GM23248 (cell line): ENCODE results near the gene SSBP2.

ENCODE experiments used
- EZH2 ChIP-seq: fragments of 200-600 bp; sonication (generic); IDR thresholded peaks from 2 replicates; pipeline ENCODE4 v1.6.1; 2018; ENCODE audit warnings: antibody characterized with exemption, mild to moderate bottlenecking; ENCODE audit not compliant: insufficient read depth, poor library complexity, severe bottlenecking
- EZH2phosphoT487 ChIP-seq: fragments of 200-600 bp; sonication (generic); IDR thresholded peaks from 2 replicates; pipeline ENCODE4 v1.6.1; 2018; ENCODE audit warnings: antibody characterized with exemption, moderate library complexity, mild to moderate bottlenecking, low read depth; ENCODE audit not compliant: insufficient read depth

DNA sequence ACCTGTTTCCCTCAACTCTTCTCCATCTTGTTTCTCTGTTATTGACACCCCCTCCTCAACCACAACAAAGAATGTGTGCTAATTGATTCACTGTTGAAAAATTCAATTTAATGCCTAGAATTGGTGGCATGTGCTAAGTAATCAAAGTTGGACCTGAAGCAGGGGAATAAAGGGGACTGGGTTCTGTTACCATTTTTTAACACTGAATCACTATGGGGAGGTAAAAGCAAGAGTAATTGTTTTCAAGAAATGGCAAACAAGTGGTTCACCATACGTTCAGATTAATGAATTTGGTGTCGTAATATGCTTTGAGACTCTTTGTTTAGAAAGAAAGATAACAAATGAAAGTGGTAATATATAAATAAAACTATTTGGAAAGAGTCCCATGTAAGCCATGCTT lies 17.0 kb upstream of the SSBP2 start:
- TF ChIP-seq EZH2 (no peak), EZH2phosphoT487 (no peak)
